IPS-20b (cell line): ENCODE results near the gene METTL4.
"Not testable (repeated sequence)": the region's sequence is repeated elsewhere in the genome, so short reads cannot be mapped to it uniquely, and the experiment has no call there.

Experiments
- H3K27ac ChIP-seq: one replicate; pipeline ENCODE4 v1.5.1; 2013; ENCODE audit warnings: low read length
- H3K27me3 ChIP-seq: 2 replicates; pipeline ENCODE4 v1.6.1; 2013; ENCODE audit warnings: mild to moderate bottlenecking, low read length, inconsistent platforms; ENCODE audit not compliant: insufficient read depth
- H3K36me3 ChIP-seq: 2 replicates; pipeline ENCODE4 v1.6.1; 2013; ENCODE audit warnings: low read depth, mild to moderate bottlenecking, inconsistent platforms, low read length, moderate library complexity; ENCODE audit not compliant: insufficient read depth
- H3K4me1 ChIP-seq: 2 replicates; pipeline ENCODE4 v1.6.1; 2013; ENCODE audit warnings: mild to moderate bottlenecking, control low read depth, inconsistent platforms, low read length, moderate library complexity; ENCODE audit not compliant: insufficient read depth
- H3K4me3 ChIP-seq: 2 replicates; pipeline ENCODE4 v1.5.1; 2013; ENCODE audit warnings: mild to moderate bottlenecking, low read length, inconsistent platforms
- H3K9ac ChIP-seq: 2 replicates; pipeline ENCODE4 v1.6.1; 2013; ENCODE audit warnings: low read depth, mild to moderate bottlenecking, inconsistent platforms, low read length, moderate library complexity
- H3K9me3 ChIP-seq: 2 replicates; pipeline ENCODE4 v1.6.1; 2013; ENCODE audit warnings: mild to moderate bottlenecking, low read depth, low read length, inconsistent platforms; ENCODE audit not compliant: insufficient read depth

METTL4 gene

DNA sequence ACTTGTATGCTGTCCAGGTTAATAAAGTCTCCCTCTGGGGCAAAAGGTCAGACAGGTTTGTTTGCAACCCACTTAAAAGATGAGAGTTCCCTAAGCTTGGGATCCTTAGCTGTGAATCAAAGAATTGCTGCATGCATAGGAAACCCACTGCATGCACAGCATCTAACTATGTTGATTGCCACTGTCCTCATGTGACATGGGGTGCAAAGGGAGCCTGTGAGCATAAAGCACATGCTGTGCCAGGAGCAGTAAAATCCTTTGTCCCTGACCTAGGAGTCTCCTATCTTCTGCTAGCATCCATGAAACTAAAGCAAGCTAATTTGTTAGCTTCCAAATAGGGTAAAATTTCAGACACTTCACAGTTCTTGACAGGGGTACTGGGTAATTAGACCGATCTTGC, 13.8 kb downstream of the METTL4 start:
- Histone ChIP-seq H3K4me1 (peaks cover 7% of the 10 kb centered on the region; the same call in 1 of the 2 replicates), H3K27ac (no peak overlapping the region), H3K9me3 (no peaks in the 10 kb centered on the region), H3K36me3 (peaks cover 20% of the 10 kb centered on the region), H3K27me3 (no peaks in the 10 kb centered on the region), H3K9ac (no peak overlapping the region), H3K4me3 (no peak overlapping the region)

DNA sequence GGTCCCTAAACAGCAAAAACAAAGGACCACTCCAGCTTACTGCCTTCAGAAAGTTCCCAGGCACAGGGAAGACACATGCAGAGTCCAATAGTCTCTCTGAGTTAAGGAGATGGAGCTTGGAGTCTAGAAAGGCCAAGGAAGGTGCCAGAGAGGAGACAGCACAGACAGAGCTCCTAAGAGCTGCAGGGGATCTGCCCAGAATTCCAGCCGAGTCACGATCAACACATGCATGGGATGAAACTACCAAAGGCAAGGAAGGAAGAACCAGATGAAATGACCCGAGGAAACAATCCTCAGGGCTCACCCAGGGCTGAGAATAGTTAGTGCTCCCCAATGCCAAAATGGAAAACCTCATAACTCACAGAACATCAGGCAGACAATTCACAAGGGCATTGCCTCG, 15.4 kb downstream of the METTL4 start:
- Histone ChIP-seq H3K4me3 (no peak overlapping the region), H3K27ac (no peak overlapping the region), H3K9me3 (no peaks in the 10 kb centered on the region), H3K4me1 (peaks cover 7% of the 10 kb centered on the region; the same call in 1 of the 2 replicates), H3K27me3 (no peaks in the 10 kb centered on the region), H3K36me3 (peaks cover 12% of the 10 kb centered on the region; the same call in 1 of the 2 replicates), H3K9ac (no peak overlapping the region)

GRCh38 chr18:2554696-2555095, 16.6 kb downstream of the METTL4 start:
- Histone ChIP-seq H3K4me3 (no peak overlapping the region), H3K4me1 (peaks cover 7% of the 10 kb centered on the region; the same call in 1 of the 2 replicates), H3K27me3 (no peaks in the 10 kb centered on the region), H3K9me3 (no peaks in the 10 kb centered on the region), H3K27ac (no peak overlapping the region), H3K36me3 (peaks cover 12% of the 10 kb centered on the region; the same call in 1 of the 2 replicates), H3K9ac (no peak overlapping the region)

DNA sequence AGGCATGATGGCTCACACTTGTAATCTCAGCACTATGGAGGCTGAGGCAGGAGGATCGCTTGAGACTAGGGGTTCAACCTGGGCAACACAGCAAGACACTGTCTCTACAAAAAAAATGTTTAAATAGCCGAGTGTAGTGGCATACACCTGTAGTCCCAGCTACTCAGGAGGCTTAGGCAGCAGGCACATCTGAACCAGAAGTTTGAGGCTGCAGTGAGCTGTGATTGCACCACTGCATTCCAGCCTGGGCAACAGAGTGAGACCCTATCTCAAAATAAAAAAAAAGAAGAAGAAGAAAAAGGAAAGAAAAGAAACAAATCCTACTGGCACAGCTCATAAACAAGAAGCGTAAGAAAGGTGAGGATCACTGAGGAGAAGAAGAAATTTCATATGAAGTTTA, 19.9 kb downstream of the METTL4 start:
- Histone ChIP-seq H3K27ac (no peak overlapping the region), H3K4me3 (no peak overlapping the region), H3K4me1 (peaks cover 7% of the 10 kb centered on the region; the same call in 1 of the 2 replicates), H3K27me3 (no peaks in the 10 kb centered on the region), H3K36me3 (peaks cover 12% of the 10 kb centered on the region; the same call in 1 of the 2 replicates), H3K9ac (no peak overlapping the region), H3K9me3 (no peaks in the 10 kb centered on the region)

DNA sequence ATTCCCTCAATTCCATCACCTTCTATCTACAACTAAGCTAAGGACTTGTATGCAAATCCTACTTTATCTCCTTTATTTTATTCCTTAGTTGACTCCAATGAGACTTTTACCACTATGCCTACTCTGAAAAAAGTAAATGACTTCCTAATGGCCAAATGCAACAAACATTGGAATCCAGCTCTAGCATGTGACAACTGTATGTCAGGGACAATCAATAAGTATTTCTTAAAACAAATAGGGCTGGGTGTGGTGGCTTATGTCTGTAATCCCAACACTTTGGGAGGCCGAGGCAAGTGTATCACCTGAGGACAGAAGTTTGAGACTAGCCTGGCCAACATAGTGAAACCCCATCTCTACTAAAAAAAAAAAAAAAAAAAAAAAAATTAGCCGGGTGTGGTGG, 21.8 kb downstream of the METTL4 start:
- peaks cover 8% of the 10 kb centered on the region; the same call in 1 of the 2 replicates for H3K36me3 ChIP-seq
- no peaks in the 10 kb centered on the region for H3K4me1 ChIP-seq
- H3K9me3 ChIP-seq, result no peaks in the 10 kb centered on the region
- H3K4me3 ChIP-seq, result no peak overlapping the region
- no peaks in the 10 kb centered on the region for H3K27me3 ChIP-seq
- H3K9ac ChIP-seq, result no peak overlapping the region
- H3K27ac ChIP-seq, result no peak overlapping the region

- H3K36me3 ChIP-seq, result no peaks in the 10 kb centered on the region
- H3K4me1 ChIP-seq, result no peaks in the 10 kb centered on the region
- H3K4me3 ChIP-seq, result no peak overlapping the region
- no peaks in the 10 kb centered on the region for H3K27me3 ChIP-seq
- no peak overlapping the region for H3K27ac ChIP-seq
- no peak overlapping the region for H3K9ac ChIP-seq
- no peaks in the 10 kb centered on the region for H3K9me3 ChIP-seq
These were observed 23.7 kb downstream of the METTL4 start for GRCh38 chr18:2547477-2548087.

GRCh38 chr18:2545155-2545554, 26.1 kb downstream of the METTL4 start:
- Histone ChIP-seq H3K4me3 (no peak overlapping the region), H3K27me3 (no peaks in the 10 kb centered on the region), H3K36me3 (no peaks in the 10 kb centered on the region), H3K27ac (no peak overlapping the region), H3K4me1 (no peaks in the 10 kb centered on the region), H3K9ac (no peak overlapping the region), H3K9me3 (no peaks in the 10 kb centered on the region)

DNA sequence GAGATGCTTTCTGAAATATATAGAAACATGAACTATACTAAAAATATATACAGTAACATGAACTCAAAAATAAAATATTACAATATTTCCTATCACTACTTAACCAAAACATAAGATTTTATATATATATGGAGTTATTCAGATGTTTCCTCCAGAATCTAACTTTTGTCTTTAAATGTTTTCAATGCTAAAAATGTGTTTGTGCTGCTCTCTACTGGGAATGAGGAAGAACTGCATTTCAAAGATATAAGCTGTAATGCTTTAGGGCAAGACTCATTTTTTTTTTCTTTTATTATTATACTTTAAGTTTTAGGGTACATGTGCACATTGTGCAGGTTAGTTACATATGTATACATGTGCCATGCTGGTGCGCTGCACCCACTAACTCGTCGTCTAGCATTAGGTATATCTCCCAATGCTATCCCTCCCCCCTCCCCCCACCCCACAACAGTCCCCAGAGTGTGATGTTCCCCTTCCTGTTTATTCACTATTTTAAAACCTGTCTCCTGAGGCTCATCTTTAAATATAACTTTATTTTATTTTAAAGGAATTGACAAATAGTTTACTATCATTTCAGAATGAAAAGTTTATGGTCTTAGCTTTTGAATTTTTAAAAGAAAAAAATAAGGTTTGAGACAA, 29.3 kb downstream of the METTL4 start:
- H3K27me3 ChIP-seq, H3K4me3 ChIP-seq, H3K9me3 ChIP-seq, H3K9ac ChIP-seq, H3K36me3 ChIP-seq, H3K27ac ChIP-seq, H3K4me1 ChIP-seq: not testable (repeated sequence)

- peaks cover 8% of the 10 kb centered on the region; the same call in 1 of the 2 replicates for H3K36me3 ChIP-seq
- no peaks in the 10 kb centered on the region for H3K9me3 ChIP-seq
- peaks cover 3% of the 10 kb centered on the region; the same call in 1 of the 2 replicates for H3K4me1 ChIP-seq
- no peak overlapping the region for H3K27ac ChIP-seq
- no peaks in the 10 kb centered on the region for H3K27me3 ChIP-seq
- H3K9ac ChIP-seq, result no peak overlapping the region
- H3K4me3 ChIP-seq, result no peak overlapping the region
These were observed 30.7 kb downstream of the METTL4 start for GRCh38 chr18:2540575-2540974.

- no peak overlapping the region for H3K4me3 ChIP-seq
- H3K9ac ChIP-seq, result no peak overlapping the region
- peaks cover 3% of the 10 kb centered on the region; the same call in 1 of the 2 replicates for H3K4me1 ChIP-seq
- H3K27ac ChIP-seq, result no peak overlapping the region
- no peaks in the 10 kb centered on the region for H3K27me3 ChIP-seq
- H3K36me3 ChIP-seq, result peaks cover 8% of the 10 kb centered on the region; the same call in 1 of the 2 replicates
- H3K9me3 ChIP-seq, result no peaks in the 10 kb centered on the region
These were observed 32.5 kb downstream of the METTL4 start for GRCh38 chr18:2538844-2539243.

- Histone ChIP-seq H3K9me3 (no peaks in the 10 kb centered on the region), H3K4me3 (no peak overlapping the region), H3K27me3 (no peaks in the 10 kb centered on the region), H3K36me3 (peaks cover 8% of the 10 kb centered on the region; the same call in 1 of the 2 replicates), H3K4me1 (peaks cover 3% of the 10 kb centered on the region; the same call in 1 of the 2 replicates), H3K9ac (no peak overlapping the region), H3K27ac (no peak overlapping the region)
These were observed 33.1 kb downstream of the METTL4 start for GRCh38 chr18:2538236-2538635.

DNA sequence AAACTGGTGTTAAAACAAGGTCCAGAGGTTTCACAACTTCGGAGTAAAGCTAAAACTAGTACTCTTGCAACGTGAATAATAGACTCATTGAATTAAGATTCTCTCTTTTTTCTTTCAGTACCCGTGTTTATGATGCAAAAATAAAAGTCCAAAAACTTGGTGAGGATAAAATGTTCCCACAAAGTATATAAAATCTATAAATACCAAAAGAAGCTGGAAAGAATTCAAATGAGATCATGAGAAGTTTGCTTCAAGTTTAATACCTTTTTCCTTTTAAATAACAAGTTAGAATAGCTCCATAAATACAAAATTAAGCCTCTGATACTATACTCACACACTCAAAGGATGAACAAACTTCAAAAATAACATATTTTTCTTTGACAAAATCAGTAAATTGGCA, 34.0 kb downstream of the METTL4 start:
- Histone ChIP-seq H3K4me1 (peaks cover 3% of the 10 kb centered on the region; the same call in 1 of the 2 replicates), H3K27ac (no peak overlapping the region), H3K9ac (no peak overlapping the region), H3K9me3 (peaks cover 4% of the 10 kb centered on the region; the same call in 1 of the 2 replicates), H3K4me3 (no peak overlapping the region), H3K27me3 (no peaks in the 10 kb centered on the region), H3K36me3 (peaks cover 8% of the 10 kb centered on the region; the same call in 1 of the 2 replicates)
